Muscle layer of colon (tissue), 2 donors: ENCODE measurements around the gene ZNF709.
"Not testable (repeated sequence)": the region's sequence is repeated elsewhere in the genome, so short reads cannot be mapped to it uniquely, and the experiment has no call there.

Experiments used
- H3K27ac ChIP-seq: one replicate; pipeline ENCODE4 v1.7.0; 2013; ENCODE audit warnings: low read depth, mild to moderate bottlenecking, low read length, moderate library complexity
- H3K27me3 ChIP-seq, 2 donors: one replicate each; pipeline ENCODE4 v1.7.0; 2013; ENCODE audit warnings: low read length in 2 of 2, mild to moderate bottlenecking in 2 of 2; ENCODE audit not compliant: insufficient read depth in 2 of 2, control insufficient read depth in 1 of 2
- H3K36me3 ChIP-seq: one replicate; pipeline ENCODE4 v1.7.0; 2013; ENCODE audit warnings: mild to moderate bottlenecking, low read length; ENCODE audit not compliant: insufficient read depth
- H3K4me1 ChIP-seq: one replicate; pipeline ENCODE4 v1.7.0; 2013; ENCODE audit warnings: mild to moderate bottlenecking, low read length; ENCODE audit not compliant: insufficient read depth
- H3K4me3 ChIP-seq, 2 donors: one replicate each; pipeline ENCODE4 v1.7.0; 2013; ENCODE audit warnings: low read length in 2 of 2, low read depth in 1 of 2, mild to moderate bottlenecking in 1 of 2, moderate library complexity in 1 of 2
- H3K9ac ChIP-seq: one replicate; pipeline ENCODE4 v1.7.0; 2013; ENCODE audit warnings: low read length
- H3K9me3 ChIP-seq: one replicate; pipeline ENCODE4 v1.7.0; 2013; ENCODE audit warnings: mild to moderate bottlenecking, low read length
- donor health status: abdominal sarcoma.
- donor health status: Adenocarcinoma of cecum.

Gene ZNF709

GRCh38 chr19:12484371-12485051 lies at the start of gene ZNF709:
Gene ZNF709, minus strand, starts transcription at chr19:12484816. Its CDS starts 159 bp downstream, at chr19:12484657.
- Histone ChIP-seq H3K9me3 (no peaks in the 10 kb centered on the region), H3K36me3 (no peaks in the 10 kb centered on the region), H3K27me3 (no peaks in the 10 kb centered on the region), H3K4me3 (peak within 1 kb of the TSS; percentile 97 to 100), H3K27ac (peak within 1 kb of the TSS; percentile 88), H3K9ac (peak within 1 kb of the TSS; percentile 83), H3K4me1 (peaks cover 16% of the 10 kb centered on the region)

GRCh38 chr19:12527034-12527836 lies 42.6 kb upstream of the ZNF709 start:
- Histone ChIP-seq H3K4me1 (no peaks in the 10 kb centered on the region), H3K27me3 (no peaks in the 10 kb centered on the region), H3K9me3 (peaks cover 55% of the 10 kb centered on the region), H3K27ac (no peak overlapping the region), H3K9ac (no peak overlapping the region), H3K4me3 (peak overlapping the region in 1 of 2 donors; percentile 24), H3K36me3 (peaks cover 59% of the 10 kb centered on the region)

GRCh38 chr19:12526542-12526941 lies 41.9 kb upstream of the ZNF709 start:
- H3K4me3 ChIP-seq = peak overlapping the region; percentile 9 to 24
- H3K27me3 ChIP-seq = no peaks in the 10 kb centered on the region
- H3K4me1 ChIP-seq = no peaks in the 10 kb centered on the region
- no peak overlapping the region for H3K9ac ChIP-seq
- no peak overlapping the region for H3K27ac ChIP-seq
- H3K9me3 ChIP-seq = peaks cover 54% of the 10 kb centered on the region
- H3K36me3 ChIP-seq = peaks cover 59% of the 10 kb centered on the region

DNA sequence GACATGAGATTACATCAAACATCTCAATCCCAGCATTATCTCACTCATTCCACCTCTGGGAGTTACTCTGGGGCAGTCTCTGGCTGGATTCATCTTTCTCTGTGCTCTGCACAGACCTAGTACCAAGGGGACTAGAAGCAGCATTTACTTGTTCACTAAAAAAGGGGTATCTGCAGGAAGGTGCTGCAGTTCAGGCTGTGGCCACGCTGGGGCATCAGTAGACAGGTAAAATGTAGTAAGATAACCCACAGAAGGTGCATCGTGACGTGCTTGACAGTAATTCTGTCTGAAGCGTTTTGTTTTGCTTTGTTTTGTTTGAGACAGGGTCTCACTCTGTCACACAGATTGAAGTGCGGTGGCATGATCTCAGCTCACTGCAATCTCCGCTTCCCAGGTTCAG lies 37.4 kb upstream of the ZNF709 start:
- no peak overlapping the region for H3K4me3 ChIP-seq
- H3K27ac ChIP-seq = no peak overlapping the region
- no peaks in the 10 kb centered on the region for H3K4me1 ChIP-seq
- H3K27me3 ChIP-seq = no peaks in the 10 kb centered on the region
- no peak overlapping the region for H3K9ac ChIP-seq
- H3K9me3 ChIP-seq = peaks cover 24% of the 10 kb centered on the region
- H3K36me3 ChIP-seq = peaks cover 26% of the 10 kb centered on the region

DNA sequence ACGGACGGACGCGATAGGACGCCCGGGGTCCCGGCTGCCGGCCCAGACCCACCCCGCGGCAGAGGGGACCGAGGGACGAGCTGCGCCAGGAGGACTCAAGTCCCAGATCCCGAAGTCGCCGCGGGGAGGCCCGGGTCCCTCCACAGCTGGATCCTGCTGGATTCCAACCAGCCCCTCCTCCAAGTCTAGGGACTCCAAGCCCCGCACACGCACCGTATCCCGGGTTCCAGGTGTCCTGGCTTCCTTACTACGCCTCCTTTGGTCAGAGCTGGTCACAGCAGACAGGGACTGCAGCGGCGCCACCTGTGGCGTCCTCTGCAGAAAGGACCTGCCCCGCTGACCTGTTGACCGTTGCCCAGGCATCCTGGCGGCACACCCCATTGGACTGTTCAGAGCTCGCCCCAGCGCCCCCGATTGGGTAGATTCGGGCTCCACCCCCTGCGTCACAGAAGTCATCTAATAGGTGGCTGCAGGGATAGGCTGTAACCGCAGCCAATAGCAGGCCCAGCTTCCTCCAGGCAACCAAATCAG lies 29.0 kb upstream of the ZNF709 start:
- no peak overlapping the region for H3K27ac ChIP-seq
- no peak overlapping the region for H3K9ac ChIP-seq
- no peaks in the 10 kb centered on the region for H3K9me3 ChIP-seq
- H3K4me3 ChIP-seq = peak overlapping the region in 1 of 2 donors; percentile 14
- no peaks in the 10 kb centered on the region for H3K4me1 ChIP-seq
- no peaks in the 10 kb centered on the region for H3K27me3 ChIP-seq
- H3K36me3 ChIP-seq = no peaks in the 10 kb centered on the region

GRCh38 chr19:12497032-12497431 lies 12.4 kb upstream of the ZNF709 start:
- Histone ChIP-seq H3K9me3 (no peaks in the 10 kb centered on the region), H3K4me1 (no peaks in the 10 kb centered on the region), H3K27me3 (no peaks in the 10 kb centered on the region), H3K4me3 (no peak overlapping the region), H3K27ac (no peak overlapping the region), H3K36me3 (no peaks in the 10 kb centered on the region), H3K9ac (no peak overlapping the region)

- no peak overlapping the region for H3K4me3 ChIP-seq
- H3K4me1 ChIP-seq = no peaks in the 10 kb centered on the region
- no peaks in the 10 kb centered on the region for H3K27me3 ChIP-seq
- H3K27ac ChIP-seq = no peak overlapping the region
- H3K36me3 ChIP-seq = no peaks in the 10 kb centered on the region
- H3K9me3 ChIP-seq = no peaks in the 10 kb centered on the region
- no peak overlapping the region for H3K9ac ChIP-seq
These were observed 11.9 kb upstream of the ZNF709 start for GRCh38 chr19:12496480-12496879.

GRCh38 chr19:12495002-12495802 lies 10.6 kb upstream of the ZNF709 start:
- no peaks in the 10 kb centered on the region for H3K36me3 ChIP-seq
- no peaks in the 10 kb centered on the region for H3K27me3 ChIP-seq
- H3K9ac ChIP-seq = peak overlapping the region; percentile 16
- H3K4me1 ChIP-seq = no peaks in the 10 kb centered on the region
- peak overlapping the region; percentile 62 to 70 for H3K4me3 ChIP-seq
- H3K9me3 ChIP-seq = no peaks in the 10 kb centered on the region
- H3K27ac ChIP-seq = peak overlapping the region; percentile 41

DNA sequence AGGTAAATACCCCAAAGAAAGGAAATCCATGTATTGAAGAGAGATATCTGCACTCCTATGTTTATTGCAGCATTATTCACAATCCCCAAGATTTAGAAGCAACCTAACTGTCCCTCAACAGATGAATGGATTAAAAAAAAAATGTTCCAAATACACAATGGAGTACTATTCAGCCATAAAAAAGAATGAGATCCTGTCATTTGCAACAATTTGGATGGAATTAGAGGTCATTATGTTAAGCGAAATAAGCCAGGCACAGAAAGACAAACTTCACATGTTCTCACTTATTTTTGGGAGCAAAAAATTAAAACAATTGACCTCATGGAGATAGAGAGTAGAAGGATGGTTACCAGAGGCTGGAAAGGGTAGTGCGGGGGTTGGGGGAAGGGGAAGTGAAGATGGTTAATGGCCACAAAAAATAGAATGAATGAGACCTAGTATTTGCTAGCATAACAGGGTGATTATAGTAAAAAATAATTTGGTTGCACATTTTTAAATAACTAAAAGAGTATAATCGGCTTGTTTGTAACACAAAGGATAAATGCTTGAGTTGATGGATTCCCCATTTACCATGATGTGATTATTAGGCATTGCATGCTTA lies 9.7 kb upstream of the ZNF709 start:
- H3K4me1 ChIP-seq = no peaks in the 10 kb centered on the region
- H3K27me3 ChIP-seq = no peaks in the 10 kb centered on the region
- peak overlapping the region; percentile 62 to 70 for H3K4me3 ChIP-seq
- no peaks in the 10 kb centered on the region for H3K9me3 ChIP-seq
- H3K27ac ChIP-seq = no peak overlapping the region
- no peaks in the 10 kb centered on the region for H3K36me3 ChIP-seq
- H3K9ac ChIP-seq = peak overlapping the region; percentile 16

DNA sequence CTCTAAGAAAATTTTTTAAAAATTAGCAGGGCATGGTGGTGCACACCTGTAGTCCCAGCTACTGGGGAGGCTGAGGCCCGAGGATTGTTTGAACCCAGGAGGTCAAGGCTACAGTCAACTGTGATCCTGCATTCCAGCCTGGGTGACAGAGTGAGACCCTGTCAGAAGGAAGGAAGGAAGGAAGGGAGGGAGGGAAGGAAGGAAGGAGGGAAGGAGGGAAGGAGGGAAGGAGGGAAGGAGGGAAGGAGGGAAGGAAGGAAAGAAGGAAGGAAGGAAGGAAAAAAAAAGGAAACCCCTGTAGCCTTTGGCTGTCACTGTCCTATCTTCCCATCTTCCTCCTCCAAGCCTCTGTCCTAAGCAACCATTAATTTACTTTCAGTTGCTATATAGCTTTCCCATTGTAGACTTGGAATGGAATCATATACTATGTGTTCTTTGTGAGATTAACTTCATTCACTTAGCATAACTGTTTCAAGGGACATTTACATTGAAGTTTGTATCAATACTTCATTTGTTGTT lies 1.7 kb upstream of the ZNF709 start:
- not testable (repeated sequence) for H3K27ac ChIP-seq, H3K27me3 ChIP-seq, H3K4me3 ChIP-seq, H3K9me3 ChIP-seq, H3K9ac ChIP-seq, H3K36me3 ChIP-seq
- H3K4me1 ChIP-seq = peaks cover 16% of the 10 kb centered on the region
